ENCODE results near the gene PUM1.
"Not testable (repeated sequence)": the region's sequence is repeated elsewhere in the genome, so short reads cannot be mapped to it uniquely, and the experiment has no call there.

DNA sequence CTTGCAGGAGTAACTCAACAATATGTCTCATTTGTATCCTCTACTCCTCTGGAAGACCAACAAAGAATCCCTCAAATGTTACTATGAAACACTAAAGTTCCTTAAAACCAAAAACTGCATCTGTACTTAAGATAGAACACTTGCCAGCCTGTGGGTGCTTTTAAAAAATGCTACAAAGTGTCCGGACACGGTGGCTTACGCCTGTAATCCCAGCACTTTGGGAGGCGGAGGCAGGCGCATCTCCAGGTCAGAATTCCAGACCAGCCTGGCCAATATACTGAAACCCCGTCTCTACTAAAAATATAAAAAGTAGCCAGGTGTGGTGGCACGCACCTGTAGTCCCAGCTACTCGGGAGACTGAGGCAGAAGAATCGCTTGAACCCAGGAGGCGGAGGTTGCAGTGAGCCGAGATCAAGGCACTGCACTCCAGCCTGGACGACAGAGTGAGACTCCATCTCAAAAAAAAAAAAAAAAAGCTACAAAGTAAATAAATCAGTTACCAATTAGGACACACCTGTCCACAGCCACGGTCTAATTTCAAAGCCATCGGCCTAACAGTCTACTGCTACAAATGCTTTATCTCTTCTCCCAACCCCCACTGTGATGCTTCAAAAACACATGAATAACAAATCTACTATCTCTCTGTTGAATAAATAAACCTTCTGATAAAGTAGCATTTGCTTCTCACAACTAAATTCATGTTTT, 3.2 kb downstream of the PUM1 start:
- TF ChIP-seq, protein P1, sequence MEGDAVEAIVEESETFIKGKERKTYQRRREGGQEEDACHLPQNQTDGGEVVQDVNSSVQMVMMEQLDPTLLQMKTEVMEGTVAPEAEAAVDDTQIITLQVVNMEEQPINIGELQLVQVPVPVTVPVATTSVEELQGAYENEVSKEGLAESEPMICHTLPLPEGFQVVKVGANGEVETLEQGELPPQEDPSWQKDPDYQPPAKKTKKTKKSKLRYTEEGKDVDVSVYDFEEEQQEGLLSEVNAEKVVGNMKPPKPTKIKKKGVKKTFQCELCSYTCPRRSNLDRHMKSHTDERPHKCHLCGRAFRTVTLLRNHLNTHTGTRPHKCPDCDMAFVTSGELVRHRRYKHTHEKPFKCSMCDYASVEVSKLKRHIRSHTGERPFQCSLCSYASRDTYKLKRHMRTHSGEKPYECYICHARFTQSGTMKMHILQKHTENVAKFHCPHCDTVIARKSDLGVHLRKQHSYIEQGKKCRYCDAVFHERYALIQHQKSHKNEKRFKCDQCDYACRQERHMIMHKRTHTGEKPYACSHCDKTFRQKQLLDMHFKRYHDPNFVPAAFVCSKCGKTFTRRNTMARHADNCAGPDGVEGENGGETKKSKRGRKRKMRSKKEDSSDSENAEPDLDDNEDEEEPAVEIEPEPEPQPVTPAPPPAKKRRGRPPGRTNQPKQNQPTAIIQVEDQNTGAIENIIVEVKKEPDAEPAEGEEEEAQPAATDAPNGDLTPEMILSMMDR (IDR thresholded peaks at IDR 0.05; ENCODE audit: insufficient read depth, low read depth, low read length): not testable (repeated sequence)
- not testable (repeated sequence) for TF ChIP-seq EZH2 (IDR thresholded peaks at IDR 0.05; ENCODE audit: insufficient read depth, low read length)

Measured in astrocyte (in vitro differentiated cells and primary cell).